Stimulated activated CD8-positive, alpha-beta memory T cell treated with anti-CD3 and anti-CD28 coated beads, Interleukin-4, amount 100 ng/mL, for 1 hour (primary cell): Measurements from ENCODE around the gene MAL.

ENCODE experiments used
- DNase-seq, 2 donors: peaks; one replicate each; pipeline ENCODE4 v3.0.0-alpha.2; 2020; ENCODE audit warnings: low read depth in 2 of 2, low spot score in 1 of 2

MAL gene

DNA sequence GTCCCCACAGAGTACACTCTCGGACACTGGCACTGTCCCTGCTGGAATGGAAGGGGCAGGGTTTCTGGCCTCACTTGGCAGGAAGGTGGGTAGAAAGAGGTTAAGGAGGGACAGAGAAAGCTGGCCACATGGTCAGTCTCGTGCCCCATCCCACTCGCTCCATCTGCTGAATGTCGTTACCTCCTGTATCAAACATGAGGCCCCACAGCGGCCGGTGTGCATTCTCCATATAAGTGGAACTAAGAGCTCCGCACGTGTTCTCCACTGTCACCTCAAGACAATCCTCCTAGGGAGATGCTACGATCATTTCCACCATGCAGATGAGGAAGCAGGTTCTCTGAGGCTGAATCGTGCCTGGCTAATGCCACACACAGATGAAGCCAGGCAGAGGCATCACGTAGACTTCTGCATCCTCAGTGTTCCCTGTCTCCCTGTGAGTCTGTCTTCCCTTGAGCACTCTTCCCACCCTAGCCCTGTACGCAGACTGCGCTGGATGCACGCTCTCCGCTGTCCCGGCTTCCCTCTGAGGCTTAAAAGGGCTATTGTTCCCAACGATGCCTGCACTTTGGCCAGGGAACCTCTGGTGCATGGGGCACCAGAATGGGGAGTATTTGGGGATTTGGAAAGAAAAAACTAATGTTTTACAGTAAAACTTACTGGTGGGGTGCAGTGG lies 35.1 kb downstream of the MAL start:
- DNase-seq, result no peak

DNA sequence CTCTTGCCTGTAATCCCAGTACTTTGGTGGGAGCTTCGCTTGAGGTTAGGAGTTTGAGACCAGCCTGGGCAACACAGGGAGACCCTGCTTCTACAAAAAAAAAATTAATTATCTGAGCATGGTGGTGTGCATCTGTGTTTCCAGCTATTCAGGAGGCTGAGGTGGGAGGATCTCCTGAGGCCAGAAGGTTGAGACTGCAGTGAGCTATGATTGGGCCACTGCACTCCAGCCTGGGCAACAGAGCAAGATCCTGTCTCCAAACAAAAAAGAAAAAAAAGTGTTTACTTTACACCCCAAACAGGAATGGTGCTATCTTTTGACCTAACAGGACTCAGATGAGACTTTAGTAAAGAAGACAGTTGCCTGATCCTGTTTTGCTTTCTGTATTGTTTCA lies 35.6 kb downstream of the MAL start:
- DNase-seq, result no peak

DNA sequence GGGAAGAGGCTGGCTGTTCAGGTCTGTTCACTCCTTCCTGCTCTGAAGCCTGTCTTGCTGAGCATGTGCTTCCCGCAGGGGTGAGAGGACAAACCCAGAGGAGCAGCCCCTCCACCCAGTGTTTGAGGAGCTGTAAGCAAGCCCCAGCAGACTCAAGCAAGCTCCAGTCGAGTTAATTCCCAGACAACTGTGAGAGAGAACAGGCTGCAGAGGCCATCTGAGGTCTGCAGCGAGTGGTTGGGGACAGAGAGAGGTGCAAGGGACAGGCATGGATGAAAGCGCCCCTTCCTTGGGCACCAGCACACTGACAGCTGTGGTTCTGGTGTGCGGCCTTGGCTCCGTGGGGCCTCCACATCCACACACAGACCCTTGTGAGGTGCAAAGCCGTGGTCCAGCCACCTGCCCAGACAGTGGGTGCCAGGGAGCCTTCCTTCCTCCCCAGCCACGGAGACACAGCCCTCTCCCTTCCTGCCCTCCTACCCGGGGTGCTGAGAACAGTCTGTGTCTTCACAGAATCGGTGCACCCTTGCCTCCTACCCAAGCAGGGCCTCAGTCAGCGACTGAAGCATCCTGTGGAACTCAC lies 36.2 kb downstream of the MAL start:
- no peak for DNase-seq

DNA sequence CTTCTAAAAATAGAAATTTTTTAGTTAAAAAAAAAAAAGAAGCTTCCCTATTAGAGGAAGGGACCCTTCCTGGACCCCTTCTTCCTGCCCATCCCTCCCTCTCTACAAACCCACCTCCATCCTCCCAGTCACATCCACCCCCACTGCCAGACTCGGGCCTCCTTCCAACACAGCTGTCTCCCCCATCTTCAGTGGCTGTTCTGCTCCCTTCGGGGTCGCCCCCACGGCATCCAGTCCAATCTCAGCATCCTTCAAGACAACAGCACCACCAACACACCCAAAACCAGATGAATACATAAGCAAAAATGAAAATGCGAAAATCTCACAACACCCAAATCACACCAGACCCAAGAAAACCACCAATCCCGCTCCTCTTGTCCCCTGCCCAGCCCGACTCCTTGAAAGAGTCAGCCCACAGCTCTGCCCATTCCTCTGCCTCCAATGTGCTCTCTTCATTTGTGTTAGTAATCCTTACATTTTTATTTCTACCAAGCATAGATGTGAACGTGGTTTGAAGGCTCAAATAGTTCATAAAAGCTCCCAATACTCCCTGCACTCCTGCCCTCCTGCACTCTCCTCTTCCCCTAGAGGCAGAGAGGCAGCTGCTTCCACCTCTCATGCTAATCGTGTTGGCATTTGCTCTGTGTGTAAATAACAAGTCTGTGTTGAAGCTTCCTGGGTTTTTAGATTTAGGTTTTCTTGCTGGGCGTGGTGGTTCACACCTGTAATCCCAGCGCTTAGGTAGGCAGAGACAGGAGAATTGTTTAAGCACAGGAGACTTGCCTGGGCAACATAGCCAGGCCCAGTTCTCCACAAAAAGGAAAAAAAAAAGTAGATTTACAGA lies 37.0 kb downstream of the MAL start:
- no peak for DNase-seq

DNA sequence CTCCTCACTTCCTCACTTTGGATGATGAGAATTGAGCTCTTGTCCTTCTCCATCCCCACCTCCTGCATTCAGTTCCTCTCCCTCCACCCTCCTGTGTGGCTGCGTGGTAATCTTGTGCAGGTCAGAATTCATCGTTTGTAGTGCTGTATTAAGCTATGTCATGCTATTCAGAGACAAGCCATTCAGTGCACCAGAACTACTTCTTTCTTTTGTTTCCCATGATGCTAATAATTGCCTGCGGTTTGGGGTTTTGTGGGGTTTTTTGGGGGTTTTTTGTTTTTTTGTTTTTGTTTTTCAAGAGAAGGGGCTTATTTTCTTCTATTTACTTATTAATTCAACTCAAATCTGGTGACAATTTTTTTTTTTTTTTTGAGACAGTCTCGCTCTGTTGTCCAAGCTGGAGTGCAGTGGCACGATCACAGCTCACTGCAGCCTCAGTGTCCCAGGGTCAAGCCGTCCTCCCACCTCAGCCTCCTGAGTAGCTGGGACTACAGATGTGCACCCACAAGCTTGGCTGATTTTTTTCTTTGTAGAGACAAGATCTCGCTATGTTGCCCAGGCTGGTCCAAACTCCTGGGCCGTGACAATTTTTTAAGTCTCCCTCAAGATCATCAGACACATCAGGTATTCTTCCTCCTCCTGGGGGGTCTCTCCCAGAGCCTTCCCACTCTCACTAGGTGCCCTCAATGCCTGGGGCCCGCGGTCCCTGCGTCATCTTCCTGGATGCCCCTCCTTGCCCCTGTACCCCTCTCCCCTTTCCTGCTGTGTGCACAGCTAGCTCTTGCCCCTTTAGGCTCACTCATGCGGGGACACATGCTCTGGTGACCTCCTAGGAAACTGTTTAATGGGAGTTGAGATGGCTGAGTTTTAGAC lies 37.8 kb downstream of the MAL start:
- no peak for DNase-seq

DNA sequence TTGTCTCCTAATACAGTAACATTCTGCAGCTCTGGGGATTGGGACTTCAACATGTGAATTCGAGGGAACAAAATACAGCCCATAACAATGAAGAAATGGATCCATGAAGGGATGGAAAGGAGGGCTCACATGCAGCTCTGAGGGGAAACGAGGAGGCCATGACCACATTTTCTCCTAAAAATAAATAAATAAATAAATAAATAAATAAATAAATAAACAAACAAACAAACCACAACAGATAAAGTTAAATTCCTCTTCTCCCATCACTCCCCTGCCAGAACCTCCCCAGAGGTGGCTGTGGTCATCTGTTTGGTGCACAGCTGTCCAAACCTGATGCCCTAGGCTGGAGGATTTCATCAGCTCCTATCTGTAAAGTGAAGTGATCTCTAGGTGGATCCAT lies 42.7 kb downstream of the MAL start:
- DNase-seq, result no peak

DNA sequence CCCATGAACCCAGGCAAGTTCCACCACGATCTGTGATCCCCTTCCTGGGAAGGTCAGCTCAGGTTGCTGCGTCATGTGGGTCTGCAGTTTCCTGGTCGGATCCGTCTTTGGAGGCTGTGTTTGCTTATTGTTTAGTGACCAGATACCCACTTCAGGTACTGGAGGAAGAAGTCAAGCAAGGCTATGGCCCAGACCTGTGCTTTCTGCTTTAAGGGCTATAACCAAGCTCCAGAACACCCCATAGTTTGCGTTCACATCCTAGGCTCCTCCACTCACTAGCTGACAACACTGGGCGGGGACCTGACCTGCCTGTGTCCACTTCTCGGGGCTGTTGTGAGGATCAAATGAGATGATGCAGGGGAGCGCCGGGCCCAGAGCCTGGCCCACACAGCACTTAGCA lies 44.0 kb downstream of the MAL start:
- DNase-seq, result no peak

DNA sequence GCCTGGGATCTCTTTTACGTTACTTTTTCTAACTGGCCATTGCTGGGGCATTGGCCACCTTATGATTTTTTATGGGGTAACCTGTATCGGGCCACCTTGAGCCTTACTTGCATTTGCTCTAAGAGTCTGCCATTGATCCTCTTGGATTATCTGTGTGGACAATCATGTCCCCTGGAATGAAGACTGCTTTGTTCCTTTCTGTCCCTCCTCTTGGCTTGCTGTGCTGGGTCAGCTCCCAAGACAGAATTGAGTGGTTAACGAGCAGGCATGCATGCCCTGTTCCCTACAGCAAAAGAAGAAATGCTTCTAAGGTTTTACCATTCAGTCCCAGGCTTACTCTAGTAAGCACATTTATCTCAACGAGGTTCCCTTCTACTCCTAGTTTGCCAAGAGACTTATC lies 46.3 kb downstream of the MAL start:
- DNase-seq, result no peak

DNA sequence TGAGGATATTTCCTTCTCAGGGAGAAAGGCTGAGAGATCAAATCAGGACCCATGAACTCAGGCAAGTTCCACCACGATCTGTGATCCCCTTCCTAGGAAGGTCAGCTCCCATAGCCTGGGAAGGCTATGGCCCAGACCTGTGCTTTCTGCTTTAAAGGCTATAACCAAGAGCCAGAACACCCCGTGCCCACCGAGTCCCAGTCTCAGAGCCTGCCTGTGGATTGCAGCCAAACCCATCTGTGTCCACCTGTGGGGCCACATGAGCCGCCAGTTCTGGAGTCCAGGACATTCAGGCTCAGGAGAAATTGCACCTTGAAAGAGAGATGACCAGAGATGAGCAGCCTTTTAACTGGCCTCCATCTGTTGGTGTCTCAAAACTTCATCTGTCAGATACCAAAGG lies 46.9 kb downstream of the MAL start:
- no peak for DNase-seq

DNA sequence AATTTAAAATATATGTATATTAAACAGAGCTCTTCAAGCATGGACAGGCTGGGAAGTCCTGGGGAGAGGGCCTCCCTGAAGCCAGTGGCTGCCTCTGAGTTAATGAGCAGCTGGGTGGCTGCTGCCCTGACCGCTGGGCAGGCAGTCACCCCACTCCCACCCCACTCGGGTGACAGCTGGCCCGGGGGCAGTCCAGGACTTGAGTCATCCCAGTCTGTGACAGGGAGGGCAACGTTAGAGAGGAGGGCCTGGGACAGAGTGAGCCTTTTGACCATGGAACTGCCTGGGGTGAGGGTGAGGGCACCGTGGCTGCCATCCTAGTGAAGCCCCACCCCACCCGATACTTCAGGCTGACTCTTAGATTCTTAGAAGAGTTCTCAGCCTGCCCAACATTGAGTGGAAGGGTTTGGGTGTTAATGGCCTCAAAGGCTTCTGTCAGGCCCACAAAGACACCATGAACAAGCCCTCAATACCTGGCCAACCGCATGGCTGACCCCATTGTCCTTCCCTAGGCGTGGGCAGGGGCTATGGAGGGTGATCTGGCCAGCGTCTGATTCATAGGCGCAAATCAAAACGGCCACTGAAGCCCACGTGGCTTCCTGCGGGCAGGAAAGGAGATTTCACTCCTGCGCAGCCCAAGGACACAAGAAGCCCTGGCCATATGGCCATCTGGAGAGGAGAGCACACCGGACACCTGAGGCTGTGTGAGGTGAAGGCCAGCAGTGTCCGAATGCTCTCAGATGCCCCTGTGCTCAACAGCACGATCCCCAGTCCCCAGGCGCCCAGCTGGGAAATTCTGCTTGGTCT lies 48.6 kb downstream of the MAL start:
- no peak for DNase-seq

DNA sequence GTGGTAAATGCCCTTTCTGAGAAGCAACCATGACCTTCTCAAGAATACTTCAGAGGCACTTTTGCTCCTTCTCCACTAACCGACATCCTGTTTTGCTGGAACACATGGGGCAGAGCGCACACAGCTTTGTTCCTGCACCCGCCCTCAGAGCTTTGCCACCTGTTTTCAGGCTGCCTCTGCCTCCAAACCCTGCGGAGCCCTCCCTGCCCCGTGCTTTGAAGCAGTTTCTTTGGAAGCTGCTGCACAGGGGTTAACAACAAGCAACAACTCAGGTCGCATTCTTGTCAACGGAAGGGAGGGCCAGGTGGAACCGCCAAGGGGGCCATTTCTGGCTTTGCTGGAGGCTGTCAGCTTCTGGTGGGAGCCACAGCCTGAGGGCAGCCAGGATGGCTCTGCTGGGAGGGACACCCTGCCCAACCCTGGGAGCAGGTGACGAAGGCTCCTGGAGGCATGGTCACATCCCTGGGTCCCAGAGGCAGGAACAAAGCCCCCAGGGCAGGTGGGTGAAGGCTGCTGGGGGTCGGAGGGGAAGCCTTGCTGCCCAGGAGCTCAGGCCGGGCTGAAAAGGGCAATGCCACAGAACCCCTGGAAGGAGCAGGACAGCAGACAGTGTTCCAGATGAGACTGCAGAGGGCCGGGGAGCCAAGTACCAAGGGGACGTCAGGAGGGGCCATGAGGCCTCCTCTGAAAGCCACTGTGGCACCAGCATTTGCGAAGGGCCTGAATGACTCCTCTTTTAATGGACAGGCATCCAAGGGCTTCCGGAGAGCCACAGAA lies 49.3 kb downstream of the MAL start:
- DNase-seq, result peak in 1 of 2 donors; percentile 63

DNA sequence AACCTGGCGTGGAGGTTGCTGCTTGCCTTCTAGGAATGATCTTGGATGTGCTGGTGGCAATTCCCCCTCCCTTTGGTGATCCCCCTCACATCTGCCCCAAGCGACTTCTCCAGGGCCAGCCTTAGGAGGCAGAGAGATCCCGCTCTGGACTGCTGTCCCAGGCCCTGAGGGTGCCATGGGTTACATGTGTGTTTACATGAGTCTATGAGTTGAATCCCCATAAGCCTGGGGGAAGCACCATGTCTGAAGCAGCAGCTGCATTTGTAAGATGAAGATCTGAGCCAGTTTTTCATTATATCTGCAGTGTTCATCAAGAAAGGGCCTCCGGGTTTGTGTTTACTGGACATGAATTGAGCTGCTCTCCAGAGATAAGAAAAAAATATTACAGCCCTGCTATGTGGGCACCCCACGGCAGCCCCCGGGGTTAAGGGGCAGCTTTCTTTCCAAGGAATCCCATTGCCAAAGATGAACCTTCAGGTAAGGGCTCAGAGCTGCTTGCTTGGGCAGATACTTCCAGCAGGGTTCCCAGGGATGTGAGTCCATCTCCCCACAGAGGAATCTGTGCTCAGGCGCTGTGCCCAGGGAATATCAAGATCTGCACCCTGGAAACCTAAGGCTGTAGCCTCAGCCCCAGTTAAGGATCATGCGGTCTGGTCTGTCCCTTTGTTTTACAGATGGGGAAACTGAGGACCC lies 50.1 kb downstream of the MAL start:
- no peak for DNase-seq

DNA sequence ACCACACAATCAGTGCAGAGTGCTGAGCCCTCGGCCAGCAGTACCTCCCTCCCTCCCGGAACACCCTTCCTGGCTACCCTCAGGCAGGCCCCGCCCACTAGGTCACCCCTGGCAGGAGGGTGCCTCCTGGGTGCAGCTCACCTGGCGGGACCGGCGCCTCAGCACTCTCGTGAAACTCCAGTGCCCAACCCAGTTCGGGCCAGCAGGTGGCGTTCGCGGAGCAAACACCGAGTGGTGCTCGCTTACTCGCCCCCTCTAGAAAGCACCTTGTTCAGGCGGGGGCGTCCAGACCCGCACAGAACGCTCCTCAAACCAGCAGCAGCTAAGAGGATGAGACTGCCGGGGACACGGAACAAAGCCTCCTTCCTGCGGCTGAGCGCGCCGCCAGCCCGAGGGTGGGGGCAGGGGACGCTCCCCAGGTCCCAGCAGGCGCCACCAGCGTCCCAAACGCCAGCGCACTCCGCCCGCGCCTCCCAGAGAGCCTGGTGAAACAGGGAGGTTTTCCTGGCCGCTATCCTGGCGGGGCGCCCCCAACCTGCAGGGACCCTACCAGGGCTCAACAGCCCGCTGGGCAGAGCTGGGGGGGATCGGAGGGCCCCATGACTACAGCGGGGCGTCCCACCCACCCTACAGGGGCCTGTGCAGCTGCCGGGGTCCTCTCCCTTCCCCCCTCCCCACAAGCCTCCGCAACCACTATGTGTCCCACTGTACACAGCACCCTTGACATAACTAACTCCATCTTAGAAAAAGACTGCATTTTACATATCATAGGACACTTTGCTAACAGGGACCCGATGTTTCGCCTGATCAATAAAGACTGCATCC lies 51.4 kb downstream of the MAL start:
- DNase-seq, result peak; percentile 71 to 87

DNA sequence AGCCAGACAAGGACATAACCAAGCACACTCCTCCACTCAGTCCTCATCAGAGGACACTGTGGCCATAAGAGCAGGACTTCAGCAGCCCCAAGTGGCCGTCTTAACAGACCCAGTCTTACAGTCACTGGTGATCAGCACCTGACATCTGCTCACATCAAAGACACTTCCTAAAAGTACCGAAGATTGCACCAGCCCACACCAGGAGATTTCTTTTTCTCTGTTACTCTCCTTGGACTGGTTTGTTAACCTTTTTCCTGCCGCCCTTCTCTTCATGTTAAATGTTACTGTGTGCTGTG lies 52.0 kb downstream of the MAL start:
- no peak for DNase-seq

DNA sequence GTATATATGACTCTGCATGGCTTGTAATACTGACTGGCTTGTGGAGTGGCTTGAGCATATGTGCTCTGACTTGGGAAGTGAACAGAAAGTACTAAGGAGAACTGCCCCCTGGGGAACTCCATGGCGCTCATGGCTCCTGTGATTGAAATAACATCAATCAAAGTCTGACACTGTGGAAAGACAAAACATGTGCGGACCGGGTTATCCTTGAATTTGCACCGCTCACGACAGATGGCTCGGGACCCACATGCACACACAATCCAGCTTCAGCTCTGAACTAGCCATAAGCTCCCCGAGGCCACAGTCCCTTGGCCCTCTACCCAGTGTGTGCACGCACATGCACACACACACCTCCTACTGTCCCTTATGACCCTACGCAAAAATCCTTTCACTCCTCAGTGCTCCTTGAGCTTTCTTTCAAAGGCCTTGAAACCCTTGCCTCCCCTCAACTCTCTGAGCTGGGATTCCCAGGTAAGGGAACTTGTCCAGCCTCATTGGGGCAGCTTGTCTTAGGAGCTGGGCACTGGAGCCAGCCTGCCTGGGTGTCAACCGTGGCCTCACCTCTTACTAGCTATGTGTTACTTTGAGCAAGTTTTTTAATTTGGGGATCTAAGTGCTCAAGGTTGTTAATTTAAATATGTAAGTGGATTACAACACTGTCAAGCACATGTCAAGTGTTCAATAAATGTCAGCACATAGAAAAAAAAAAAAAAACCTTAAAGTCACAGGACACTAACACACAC lies 52.5 kb downstream of the MAL start:
- no peak for DNase-seq

DNA sequence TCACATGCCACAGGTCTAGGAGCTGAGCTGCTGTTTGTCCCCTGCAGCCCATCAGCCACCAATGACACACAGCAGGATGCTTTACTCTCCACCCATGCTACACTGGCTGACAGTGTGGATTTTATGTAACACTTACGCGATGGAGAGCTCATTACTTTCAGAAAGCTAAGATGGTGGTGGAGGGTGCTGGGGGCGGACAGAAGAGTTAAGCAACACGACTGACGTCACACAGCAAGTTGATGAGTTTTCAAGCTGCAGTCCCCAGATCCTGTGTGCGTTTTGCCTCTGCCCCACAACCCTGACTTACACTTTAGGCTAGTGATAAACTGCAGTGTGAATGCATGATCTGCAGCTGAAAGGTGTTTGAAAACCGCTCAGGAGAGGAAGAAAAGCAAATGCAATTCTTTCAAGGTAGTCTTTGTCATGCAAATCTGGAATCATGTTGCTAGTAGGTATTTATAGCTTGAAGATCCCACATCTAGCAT lies 53.7 kb downstream of the MAL start:
- no peak for DNase-seq

DNA sequence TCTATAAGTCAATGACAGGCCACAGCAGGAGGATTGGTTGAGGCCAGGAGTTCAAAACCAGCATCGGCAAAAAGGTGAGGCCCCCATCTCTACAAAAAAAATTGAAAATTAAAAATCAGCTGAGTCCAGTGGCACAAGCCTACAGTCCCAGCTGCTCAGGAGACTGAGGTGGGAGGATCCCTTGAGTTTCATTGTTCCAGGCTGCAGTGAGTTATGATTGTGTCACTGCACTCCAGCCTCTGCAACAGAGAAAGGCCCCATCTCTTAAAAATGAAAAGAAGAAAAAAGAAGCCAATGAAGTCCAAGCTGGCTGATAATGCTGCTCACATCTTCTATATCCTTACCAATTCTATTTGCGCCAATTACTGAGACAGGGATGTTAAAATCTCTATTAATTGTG lies 57.0 kb downstream of the MAL start:
- DNase-seq, result no peak

DNA sequence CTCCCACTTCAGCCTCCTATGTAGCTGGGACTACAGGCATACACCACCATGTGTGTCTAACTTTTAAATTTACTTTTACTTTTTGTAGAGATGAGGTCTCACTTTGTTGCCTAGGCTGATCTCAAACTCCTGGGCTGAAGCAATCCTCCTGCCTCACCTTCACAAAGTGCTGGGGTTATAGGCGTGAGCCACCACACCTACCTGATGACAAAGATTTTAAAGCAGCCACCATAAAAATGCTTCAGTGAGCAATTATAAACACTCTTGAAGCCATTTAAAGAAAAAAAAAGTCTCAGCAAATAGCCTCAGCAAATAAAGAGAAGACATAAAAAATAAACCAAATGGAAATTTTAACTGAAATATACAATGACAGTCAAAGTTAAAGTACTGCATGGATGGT lies 60.5 kb downstream of the MAL start:
- no peak for DNase-seq
